Mucosa of descending colon (tissue), 3 donors: ENCODE measurements around the gene MAPK8IP3. TPM values are rescaled to one million over a fixed set of nuclear protein-coding genes. Genes with fewer than 3 reads are reported as not detected.

Experiments
- ATAC-seq: fragments of 200-7000 bp; cut with Tn5 transposase; one replicate; pipeline ENCODE4 v1.9.1; 2020; ENCODE audit warnings: mild to moderate bottlenecking, moderate library complexity
- DNase-seq, 3 donors: peaks; one replicate each; pipeline ENCODE4 v3.0.0-alpha.2; 2020
- H3K36me3 ChIP-seq: fragments of 200-600 bp; one replicate; pipeline ENCODE4 v1.8.0; 2021; ENCODE audit warnings: low read depth, mild to moderate bottlenecking
- H3K4me1 ChIP-seq: fragments of 200-600 bp; one replicate; pipeline ENCODE4 v1.8.0; 2021; ENCODE audit warnings: low read depth, mild to moderate bottlenecking
- H3K4me3 ChIP-seq: fragments of 200-600 bp; one replicate; pipeline ENCODE4 v1.8.0; 2021; ENCODE audit warnings: mild to moderate bottlenecking
- H3K9me3 ChIP-seq: fragments of 200-600 bp; one replicate; pipeline ENCODE4 v1.8.0; 2021; ENCODE audit warnings: mild to moderate bottlenecking
- intact Hi-C, 2 donors: fragments of 100-400 bp; cut with DNase I in 1 of 2; cut with micrococcal nuclease in 1 of 2; formaldehyde crosslinking; loops; one replicate each; pipeline versions ENCODE4 v1.11.0 to v1.11.1; 2022; cut with DNase I, micrococcal nuclease
- total RNA-seq, 3 donors: library from RNA; stranded (reverse); fragmentation: NEBNext Ultra II Directional in 2 of 3; extraction: Animal tissue kit (Norgen Biotek cat#: 25700) in 2 of 3; gene quantifications; one replicate each; pipeline versions ENCODE4 v1.2.1 to v1.2.4, GENCODE V29; 2021 to 2023
- TF ChIP-seq, protein P1 (sequence below): fragments of 200-600 bp; IDR thresholded peaks from one replicate; pipeline ENCODE4 v1.8.0; 2022; ENCODE audit warnings: antibody characterized with exemption, mild to moderate bottlenecking
- donor health status: DM: no; HTN: no; CAD: no; lungs with moderate emphysema.
- donor health status: DM: no; HTN: no; CAD: no.
- donor health status: DM: no; HTN: yes; CAD: no.

The MAPK8IP3 gene
- total RNA-seq, 3 donors from 2014 or later, result 76.2 to 82.5 (median 79.4) TPM

DNA sequence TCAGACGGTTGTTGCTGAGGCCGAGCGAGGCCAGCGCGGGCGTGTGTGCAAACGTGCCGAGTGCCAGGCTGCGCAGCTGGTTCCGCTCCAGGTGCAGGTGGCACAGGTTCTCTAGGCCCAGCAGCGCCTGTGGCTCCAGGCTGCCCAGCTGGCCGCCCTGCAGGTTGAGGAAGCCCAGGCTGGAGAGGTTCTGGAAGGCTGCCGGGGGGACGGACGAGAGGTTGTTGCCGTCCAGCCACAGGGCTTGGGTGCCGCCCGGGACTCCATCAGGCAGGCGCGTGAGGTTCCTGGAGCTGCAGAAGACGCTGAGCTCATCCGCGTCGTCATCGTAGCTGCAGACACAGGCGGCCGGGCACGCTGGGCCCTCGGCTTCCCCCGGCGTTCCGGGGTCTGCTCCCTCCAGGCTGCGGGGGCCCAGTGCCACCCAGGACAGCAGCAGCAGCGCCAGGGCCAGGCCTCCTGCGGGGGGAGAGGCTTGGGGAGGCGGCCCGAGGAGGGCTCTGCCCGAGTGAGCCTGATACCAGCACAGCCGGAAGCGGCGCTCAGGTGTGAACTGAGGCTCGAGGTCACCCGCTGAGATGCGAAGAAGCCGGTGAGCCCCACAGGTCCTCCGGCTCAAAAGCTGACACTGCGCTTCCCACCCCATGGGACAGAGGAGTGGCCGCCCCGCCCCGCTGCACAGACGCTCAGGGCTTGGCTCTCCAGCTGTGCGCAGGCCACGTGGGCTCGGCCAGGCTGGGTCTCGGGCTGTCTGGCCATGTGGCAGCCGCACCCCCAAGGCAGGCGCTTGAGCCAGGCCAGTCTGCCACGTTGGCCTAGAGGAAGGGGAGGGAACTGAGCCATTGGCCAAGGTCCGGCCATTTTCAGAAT, 86.2 kb downstream of the MAPK8IP3 start:
- H3K36me3 ChIP-seq, result no peaks in the 10 kb centered on the region
- TF ChIP-seq, protein P1, sequence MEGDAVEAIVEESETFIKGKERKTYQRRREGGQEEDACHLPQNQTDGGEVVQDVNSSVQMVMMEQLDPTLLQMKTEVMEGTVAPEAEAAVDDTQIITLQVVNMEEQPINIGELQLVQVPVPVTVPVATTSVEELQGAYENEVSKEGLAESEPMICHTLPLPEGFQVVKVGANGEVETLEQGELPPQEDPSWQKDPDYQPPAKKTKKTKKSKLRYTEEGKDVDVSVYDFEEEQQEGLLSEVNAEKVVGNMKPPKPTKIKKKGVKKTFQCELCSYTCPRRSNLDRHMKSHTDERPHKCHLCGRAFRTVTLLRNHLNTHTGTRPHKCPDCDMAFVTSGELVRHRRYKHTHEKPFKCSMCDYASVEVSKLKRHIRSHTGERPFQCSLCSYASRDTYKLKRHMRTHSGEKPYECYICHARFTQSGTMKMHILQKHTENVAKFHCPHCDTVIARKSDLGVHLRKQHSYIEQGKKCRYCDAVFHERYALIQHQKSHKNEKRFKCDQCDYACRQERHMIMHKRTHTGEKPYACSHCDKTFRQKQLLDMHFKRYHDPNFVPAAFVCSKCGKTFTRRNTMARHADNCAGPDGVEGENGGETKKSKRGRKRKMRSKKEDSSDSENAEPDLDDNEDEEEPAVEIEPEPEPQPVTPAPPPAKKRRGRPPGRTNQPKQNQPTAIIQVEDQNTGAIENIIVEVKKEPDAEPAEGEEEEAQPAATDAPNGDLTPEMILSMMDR, result no peak
- peak; percentile 57 for ATAC-seq

DNA sequence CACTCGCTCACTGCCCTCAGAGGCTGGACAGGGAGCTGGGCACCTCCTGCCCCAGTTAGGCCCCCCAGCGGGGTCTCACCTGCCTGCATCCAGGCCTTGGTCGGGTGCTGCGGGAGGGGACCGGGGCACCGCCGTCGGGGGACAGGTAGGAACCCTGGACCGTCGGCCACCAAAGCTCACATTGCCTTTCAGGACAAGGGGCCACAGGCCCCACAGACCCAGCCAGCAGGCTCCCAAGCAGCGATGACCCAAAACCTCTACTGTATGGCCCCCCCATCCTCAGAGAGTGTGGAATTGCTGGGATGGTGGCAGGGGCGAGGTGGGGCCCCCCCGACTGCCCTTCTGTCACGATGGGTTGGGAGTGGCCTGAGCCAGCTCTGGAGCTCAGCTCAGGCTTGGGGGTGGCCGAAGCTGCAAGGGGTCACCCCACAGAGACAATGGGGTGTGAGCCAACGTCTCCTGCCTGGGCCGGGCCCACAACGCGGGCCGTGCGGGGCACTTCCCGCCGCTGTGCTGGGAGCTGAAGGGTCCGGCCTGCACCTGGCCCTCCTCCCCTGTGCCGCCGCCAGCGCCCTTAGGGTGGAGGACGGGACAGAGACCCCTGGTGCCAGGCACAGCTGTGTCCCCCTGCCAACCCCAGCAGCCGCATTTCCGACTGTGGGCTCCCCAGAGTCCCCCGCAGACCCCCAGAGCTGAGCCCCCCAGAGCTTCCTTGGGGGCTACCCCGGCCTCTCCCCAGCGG, 87.0 kb downstream of the MAPK8IP3 start:
- H3K4me3 ChIP-seq, result no peak overlapping the region
- DNase-seq, result peak in 1 of 3 donors; percentile 53
- no peaks in the 10 kb centered on the region for H3K36me3 ChIP-seq
- no peaks in the 10 kb centered on the region for H3K4me1 ChIP-seq
- H3K9me3 ChIP-seq, result peaks cover 4% of the 10 kb centered on the region
- ATAC-seq, result no peak
- intact Hi-C loops, result no loop called here
- TF ChIP-seq, protein P1, result no peak

More for the DNA sequence above, 86.2 kb downstream of the MAPK8IP3 start:
- Histone ChIP-seq H3K9me3 (no peaks in the 10 kb centered on the region), H3K4me3 (no peak overlapping the region), H3K4me1 (no peaks in the 10 kb centered on the region)
- intact Hi-C loops, result no loop called here
- DNase-seq, result peak in 2 of 3 donors; percentile 40 to 51

DNA sequence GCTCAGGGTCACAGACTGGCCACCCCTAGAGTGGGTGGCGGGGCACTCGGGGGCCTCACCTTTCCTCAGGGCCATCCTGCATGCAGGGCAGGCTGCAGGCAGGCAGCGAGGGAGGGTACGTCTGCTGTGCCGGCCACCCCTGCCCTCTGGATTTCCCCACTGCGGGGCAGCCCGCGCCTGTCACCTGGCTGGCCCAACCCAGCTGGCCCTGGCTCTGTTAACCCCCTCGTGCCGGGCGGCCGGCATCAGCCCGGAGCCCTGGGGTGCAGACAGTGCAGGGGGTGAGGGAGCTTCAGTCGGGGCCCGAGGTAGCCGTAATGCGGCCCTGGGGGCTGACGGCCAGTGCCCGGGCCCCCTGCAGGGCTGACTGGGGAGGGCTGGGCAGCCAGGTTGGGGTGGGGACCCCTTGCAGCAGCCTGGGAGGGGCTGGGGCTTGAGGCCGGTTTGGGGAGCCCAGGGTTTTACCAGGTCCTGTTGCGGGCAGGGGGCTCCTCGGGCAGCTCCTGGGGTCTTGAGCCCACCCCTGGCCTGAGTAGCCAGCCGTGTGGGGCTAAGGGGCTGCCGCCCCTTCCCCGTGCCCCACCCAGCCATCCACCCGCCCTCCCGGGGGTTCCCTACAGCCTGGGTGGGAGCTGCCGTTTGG, 87.7 kb downstream of the MAPK8IP3 start, which contains the start of gene IGFALS:
Gene IGFALS, minus strand, starts transcription at position 128 of the 643 bp plus-strand sequence. Its CDS starts 53 bp downstream, at position 75.
- DNase-seq, result peak in 2 of 3 donors; percentile 35 to 50
- TF ChIP-seq, protein P1, result no peak
- intact Hi-C loops, result no loop called here
- Histone ChIP-seq H3K9me3 (peaks cover 10% of the 10 kb centered on the region), H3K4me1 (no peaks in the 10 kb centered on the region), H3K36me3 (no peaks in the 10 kb centered on the region), H3K4me3 (no peak within 1 kb of the TSS)
- peak; percentile 59 for ATAC-seq

DNA sequence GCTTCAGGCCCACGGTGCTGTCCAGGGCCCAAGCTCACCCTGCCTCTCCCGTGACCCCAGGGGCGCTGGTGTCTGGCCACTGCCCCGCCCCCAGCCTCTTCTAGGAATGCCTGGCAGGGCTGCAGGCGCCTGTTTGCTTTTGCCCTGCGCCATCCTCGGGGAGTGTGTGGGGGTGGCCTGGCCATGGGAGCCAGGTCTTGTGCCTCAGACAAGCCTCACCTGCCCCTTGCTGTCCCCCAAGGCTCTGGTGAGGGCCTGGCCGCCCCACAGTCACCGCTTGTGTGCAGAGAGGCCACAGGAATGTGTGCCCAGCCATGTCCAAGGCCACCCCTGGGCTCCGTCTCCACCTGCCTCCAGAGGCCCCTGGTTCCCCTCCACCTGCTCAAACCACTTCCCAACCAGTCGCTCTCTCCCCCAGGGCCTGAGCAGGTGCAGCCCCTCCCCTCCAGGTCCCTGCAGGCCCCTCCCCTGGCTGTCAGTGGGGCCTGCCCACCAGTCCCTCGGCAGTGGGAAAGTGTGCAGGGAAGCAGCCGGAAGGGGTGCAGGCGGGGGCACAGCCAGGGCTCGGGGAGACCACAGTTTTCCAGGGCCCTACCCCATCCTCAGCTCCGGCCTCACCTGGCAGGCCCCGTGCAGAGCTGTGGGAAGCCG, 88.4 kb downstream of the MAPK8IP3 start:
- TF ChIP-seq, protein P1, result no peak
- Histone ChIP-seq H3K9me3 (peaks cover 11% of the 10 kb centered on the region), H3K36me3 (no peaks in the 10 kb centered on the region), H3K4me1 (no peaks in the 10 kb centered on the region), H3K4me3 (no peak overlapping the region)
- DNase-seq (no peak), ATAC-seq (peak; percentile 20)
- intact Hi-C loops, result no loop called here
